Type B pancreatic cell (in vitro differentiated cells): ENCODE measurements around the gene IL11. TPM values are rescaled to one million over a fixed set of nuclear protein-coding genes. Genes with fewer than 3 reads are reported as not detected.
A peak's percentile ranks its signal among the peaks of the same experiment; 100 is the strongest.
"Not testable (repeated sequence)": the region's sequence is repeated elsewhere in the genome, so short reads cannot be mapped to it uniquely, and the experiment has no call there.

Source experiments
- DNase-seq: peaks from one replicate; pipeline ENCODE4 v3.0.0; 2021; ENCODE audit warnings: mixed read lengths; ENCODE audit not compliant: unreplicated experiment; ENCODE audit errors: extremely low spot score
- H3K27ac Mint-ChIP-seq: 2 replicates; pipeline ENCODE4 v1.8.0; 2021; ENCODE audit warnings: mild to moderate bottlenecking, mixed read lengths
- H3K27me3 Mint-ChIP-seq: 2 replicates; pipeline ENCODE4 v1.8.0; 2021; ENCODE audit warnings: mixed read lengths
- H3K36me3 Mint-ChIP-seq: 2 replicates; pipeline ENCODE4 v1.8.0; 2021; ENCODE audit warnings: mixed read lengths
- H3K4me1 Mint-ChIP-seq: one replicate; pipeline ENCODE4 v1.8.0; 2021; ENCODE audit warnings: mixed read lengths; ENCODE audit not compliant: unreplicated experiment
- H3K4me3 Mint-ChIP-seq: 2 replicates; pipeline ENCODE4 v1.8.0; 2021; ENCODE audit warnings: mild to moderate bottlenecking, mixed read lengths
- H3K9me3 Mint-ChIP-seq: 2 replicates; pipeline ENCODE4 v1.8.0; 2021; ENCODE audit warnings: mixed read lengths
- total RNA-seq: library from RNA; stranded (reverse); gene quantifications from 2 replicates; pipeline ENCODE4 v1.2.1, GENCODE V29; 2021; ENCODE audit warnings: low replicate concordance
- TF ChIP-seq, protein P1 (sequence below): fragments of 200-600 bp; sonication (generic); conservative IDR thresholded peaks from 2 replicates; pipeline ENCODE4 v1.5.0; 2021; ENCODE audit warnings: antibody characterized with exemption, mild to moderate bottlenecking

Gene IL11
- total RNA-seq, 1 donor from 2014 or later, result 0.46 TPM

DNA sequence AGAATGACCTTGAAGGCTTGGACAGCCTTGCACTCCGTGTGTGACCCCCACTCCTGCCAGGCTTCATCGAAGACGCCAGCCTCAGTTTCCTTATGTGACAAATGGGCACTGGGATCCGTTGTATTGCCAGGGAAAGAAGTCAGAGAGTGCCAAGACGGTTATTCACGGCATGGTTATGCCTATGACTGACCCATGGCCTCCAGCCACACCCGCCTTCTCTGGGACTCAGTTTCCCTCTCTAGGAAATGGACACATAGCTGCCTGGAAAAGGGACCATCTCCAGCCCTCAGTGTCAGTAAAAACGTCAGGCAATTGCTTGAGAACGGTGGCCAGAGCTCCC lies 38.2 kb upstream of the IL11 start:
- TF ChIP-seq, protein P1, sequence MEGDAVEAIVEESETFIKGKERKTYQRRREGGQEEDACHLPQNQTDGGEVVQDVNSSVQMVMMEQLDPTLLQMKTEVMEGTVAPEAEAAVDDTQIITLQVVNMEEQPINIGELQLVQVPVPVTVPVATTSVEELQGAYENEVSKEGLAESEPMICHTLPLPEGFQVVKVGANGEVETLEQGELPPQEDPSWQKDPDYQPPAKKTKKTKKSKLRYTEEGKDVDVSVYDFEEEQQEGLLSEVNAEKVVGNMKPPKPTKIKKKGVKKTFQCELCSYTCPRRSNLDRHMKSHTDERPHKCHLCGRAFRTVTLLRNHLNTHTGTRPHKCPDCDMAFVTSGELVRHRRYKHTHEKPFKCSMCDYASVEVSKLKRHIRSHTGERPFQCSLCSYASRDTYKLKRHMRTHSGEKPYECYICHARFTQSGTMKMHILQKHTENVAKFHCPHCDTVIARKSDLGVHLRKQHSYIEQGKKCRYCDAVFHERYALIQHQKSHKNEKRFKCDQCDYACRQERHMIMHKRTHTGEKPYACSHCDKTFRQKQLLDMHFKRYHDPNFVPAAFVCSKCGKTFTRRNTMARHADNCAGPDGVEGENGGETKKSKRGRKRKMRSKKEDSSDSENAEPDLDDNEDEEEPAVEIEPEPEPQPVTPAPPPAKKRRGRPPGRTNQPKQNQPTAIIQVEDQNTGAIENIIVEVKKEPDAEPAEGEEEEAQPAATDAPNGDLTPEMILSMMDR, result no peak
- Mint-ChIP-seq H3K4me1 (peaks cover 18% of the 10 kb centered on the region), H3K27me3 (peaks cover 12% of the 10 kb centered on the region), H3K36me3 (peaks cover 14% of the 10 kb centered on the region), H3K27ac (peak overlapping the region; percentile 98), H3K4me3 (peak overlapping the region; percentile 97), H3K9me3 (peaks cover 5% of the 10 kb centered on the region)
- no peak for DNase-seq

DNA sequence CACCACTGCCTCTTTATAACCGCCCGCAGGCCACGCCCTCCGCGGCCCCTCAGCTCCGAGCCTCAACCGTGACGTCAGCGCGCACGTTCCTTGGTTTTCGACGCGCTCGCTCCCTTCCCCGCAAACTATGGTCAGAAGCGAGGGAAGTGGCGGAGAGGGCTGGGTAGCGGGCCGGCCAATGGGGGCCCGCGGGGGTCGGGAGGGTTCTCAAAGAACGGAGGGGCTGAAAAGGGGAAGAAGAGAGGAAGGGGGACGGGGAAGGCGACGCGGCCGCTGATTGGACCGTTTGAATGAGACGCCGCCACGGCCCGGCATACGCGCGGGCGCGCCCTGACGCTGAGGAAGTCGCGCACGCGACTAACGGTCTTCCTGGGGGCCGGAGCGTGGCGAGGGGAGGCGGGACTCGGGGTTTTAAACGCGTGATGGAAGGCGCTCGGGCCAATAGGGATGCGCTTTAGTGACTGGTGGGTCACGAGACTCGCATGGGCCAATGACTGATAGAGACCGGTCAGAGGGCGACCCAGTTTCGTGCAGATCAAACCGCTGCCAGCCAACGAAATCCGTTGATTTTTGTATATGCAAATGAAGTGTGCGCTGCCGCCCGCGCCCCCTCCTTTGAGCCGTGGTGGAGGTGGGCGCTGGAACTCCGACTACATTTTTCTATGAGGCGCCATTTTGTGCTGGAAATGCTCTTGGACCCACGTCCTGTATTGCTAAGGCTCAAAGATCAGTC lies 37.7 kb upstream of the IL11 start:
- peak overlapping the region; percentile 98 for H3K27ac Mint-ChIP-seq
- peak overlapping the region; percentile 97 for H3K4me3 Mint-ChIP-seq
- peaks cover 12% of the 10 kb centered on the region for H3K27me3 Mint-ChIP-seq
- peaks cover 5% of the 10 kb centered on the region for H3K9me3 Mint-ChIP-seq
- H3K36me3 Mint-ChIP-seq, result peaks cover 14% of the 10 kb centered on the region
- peak; percentile 98 for DNase-seq
- TF ChIP-seq, protein P1, result no peak
- H3K4me1 Mint-ChIP-seq, result peaks cover 18% of the 10 kb centered on the region

DNA sequence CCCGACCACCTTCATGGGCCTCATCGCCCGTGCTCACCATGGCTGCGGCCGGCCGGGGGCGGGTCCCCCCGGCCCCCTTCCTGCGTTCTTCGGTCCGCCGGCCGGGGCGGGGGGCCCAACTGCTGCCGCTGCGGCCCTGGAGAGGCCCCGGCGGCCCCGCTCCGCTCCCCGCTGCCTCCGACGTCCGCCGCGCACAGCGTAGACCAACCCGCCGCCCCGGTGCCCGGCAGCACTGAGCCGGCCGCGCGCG lies 37.2 kb upstream of the IL11 start, which contains the start of gene UBE2S:
TSS of gene UBE2S (minus strand) at position 239 of the 250 bp plus-strand sequence. CDS start at position 40, 199 bp downstream.
- peaks cover 14% of the 10 kb centered on the region for H3K36me3 Mint-ChIP-seq
- peaks cover 12% of the 10 kb centered on the region for H3K27me3 Mint-ChIP-seq
- H3K27ac Mint-ChIP-seq, result peak within 1 kb of the TSS; percentile 98
- H3K9me3 Mint-ChIP-seq, DNase-seq: not testable (repeated sequence)
- H3K4me3 Mint-ChIP-seq, result peak within 1 kb of the TSS; percentile 97
- peaks cover 18% of the 10 kb centered on the region for H3K4me1 Mint-ChIP-seq

DNA sequence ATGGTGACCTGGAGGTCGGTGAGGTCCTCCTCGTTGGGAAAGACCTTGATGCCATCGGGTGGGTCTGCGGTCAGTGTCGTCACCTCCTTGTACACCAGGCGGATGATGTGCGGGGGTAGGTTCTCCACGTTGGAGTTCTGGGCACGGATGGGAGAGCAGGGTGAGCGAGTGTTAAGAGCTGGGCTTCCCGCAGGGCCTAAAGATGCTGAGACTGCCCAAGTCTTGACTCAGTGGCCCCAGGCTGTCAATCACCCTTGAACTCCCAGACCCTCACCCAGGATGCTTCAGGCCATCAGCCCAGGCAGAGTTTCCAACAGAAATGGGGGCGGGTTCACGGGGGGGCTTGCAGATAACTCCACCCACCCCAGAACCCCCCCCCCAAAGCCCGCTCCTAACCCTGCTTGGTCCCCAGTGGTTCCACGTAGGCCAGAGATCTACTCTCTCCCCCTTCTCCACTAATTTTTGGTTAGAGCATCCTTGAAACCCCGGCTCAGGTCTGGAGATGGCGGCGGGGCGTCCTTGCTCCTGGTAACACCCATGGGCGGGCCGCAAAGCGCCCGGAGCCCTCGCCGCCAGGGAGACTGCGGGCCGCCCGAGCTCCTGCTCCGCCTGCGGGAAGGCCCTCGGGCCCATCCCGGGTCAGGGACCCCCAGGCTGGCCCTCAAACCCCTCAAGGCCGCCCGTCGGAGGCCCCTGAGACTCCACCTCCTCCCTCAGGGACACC lies 36.7 kb upstream of the IL11 start:
- peaks cover 17% of the 10 kb centered on the region for H3K36me3 Mint-ChIP-seq
- peaks cover 18% of the 10 kb centered on the region for H3K4me1 Mint-ChIP-seq
- H3K4me3 Mint-ChIP-seq, result peak overlapping the region; percentile 97
- peaks cover 11% of the 10 kb centered on the region for H3K27me3 Mint-ChIP-seq
- peaks cover 5% of the 10 kb centered on the region for H3K9me3 Mint-ChIP-seq
- H3K27ac Mint-ChIP-seq, result peak overlapping the region; percentile 54
- DNase-seq, result no peak
- TF ChIP-seq, protein P1, result no peak

DNA sequence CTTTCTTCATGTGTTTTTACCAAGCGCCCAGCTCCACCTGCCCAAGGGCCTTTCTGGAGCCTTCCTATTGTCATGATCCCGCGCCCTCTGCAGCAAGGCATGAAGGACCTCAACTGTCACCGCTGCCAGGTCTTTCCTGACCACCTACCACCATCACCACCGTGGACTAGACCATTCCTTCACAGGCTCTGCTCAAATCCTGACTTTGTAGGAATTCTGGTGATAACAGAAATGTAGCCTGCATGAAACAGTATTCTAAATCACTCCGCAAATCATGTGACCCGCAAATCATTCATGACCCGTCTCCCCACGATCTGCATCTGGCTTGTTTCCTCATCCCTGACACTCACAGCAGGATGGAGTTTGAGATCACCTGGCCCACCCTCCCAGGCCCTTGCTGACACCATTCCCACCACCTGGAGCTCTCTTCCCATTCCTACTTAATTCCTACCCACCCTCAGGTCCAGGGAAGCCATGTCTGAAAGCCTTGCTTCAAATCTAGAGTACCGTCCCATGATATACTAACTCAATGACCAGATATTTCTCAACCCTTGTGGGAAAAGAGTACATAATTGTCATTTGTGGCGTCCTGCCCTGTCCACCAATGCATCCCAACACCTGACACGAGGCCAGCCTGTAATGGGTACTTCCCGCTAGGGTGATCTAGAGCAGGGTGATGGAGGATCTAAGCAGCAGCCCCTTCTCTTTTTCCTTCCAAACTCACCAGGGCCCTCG lies 36.0 kb upstream of the IL11 start:
- Mint-ChIP-seq H3K4me1 (peaks cover 18% of the 10 kb centered on the region), H3K9me3 (peaks cover 5% of the 10 kb centered on the region)

More for the DNA sequence above, 36.0 kb upstream of the IL11 start:
- Mint-ChIP-seq H3K27me3 (peaks cover 6% of the 10 kb centered on the region), H3K4me3 (peak overlapping the region; percentile 97), H3K27ac (peak overlapping the region; percentile 54), H3K36me3 (peaks cover 20% of the 10 kb centered on the region)
- no peak for DNase-seq
- TF ChIP-seq, protein P1, result no peak
